ENCODE data around the gene RPSA. TPM values are rescaled to one million over a fixed set of nuclear protein-coding genes. Genes with fewer than 3 reads are reported as not detected.
"Not testable (repeated sequence)": the region's sequence is repeated elsewhere in the genome, so short reads cannot be mapped to it uniquely, and the experiment has no call there.

Gene RPSA
- total RNA-seq, 1 experiment from 2014 or later: 1,562 TPM

DNA sequence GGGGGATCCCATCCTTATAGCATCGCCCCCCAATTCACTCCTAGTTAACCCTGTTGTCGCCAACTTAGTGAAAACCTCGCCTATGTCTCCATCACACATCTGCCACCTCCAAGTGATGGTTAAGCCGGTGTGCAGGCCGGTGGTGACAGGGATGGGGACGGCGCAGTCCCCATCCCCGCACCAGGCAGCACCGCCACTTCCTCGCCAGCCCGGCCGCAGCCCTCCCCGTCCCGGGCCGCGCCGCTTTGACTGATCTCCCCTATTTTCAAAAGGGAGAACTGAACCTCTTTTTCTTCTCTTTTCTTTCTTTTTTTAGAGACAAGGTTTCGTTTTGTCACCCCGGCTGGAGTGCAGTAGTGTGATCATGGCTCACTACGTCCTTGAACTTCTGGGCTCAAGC, 49.6 kb downstream of the RPSA start:
- no peak overlapping the region for H3K4me3 ChIP-seq (ENCODE audit: low read depth, low read length)
- ChIA-PET CTCF (no interaction called here), POLR2A (no interaction called here)
- Mint-ChIP-seq H3K9me3 (ENCODE audit: unreplicated experiment) (peaks cover 9% of the 10 kb centered on the region), H3K27ac (ENCODE audit: unreplicated experiment) (no peak overlapping the region), H3K36me3 (ENCODE audit: insufficient read depth, unreplicated experiment) (peaks cover 8% of the 10 kb centered on the region), H3K4me3 (ENCODE audit: unreplicated experiment) (no peak overlapping the region), H3K4me1 (ENCODE audit: low read depth, unreplicated experiment) (peaks cover 10% of the 10 kb centered on the region), H3K27me3 (ENCODE audit: insufficient read depth, unreplicated experiment) (peaks cover 2% of the 10 kb centered on the region)
- no peak for DNase-seq
- intact Hi-C loops (cut with micrococcal nuclease; ENCODE audit: unreplicated experiment): no loop called here
- H3K36me3 ChIP-seq (ENCODE audit: control insufficient read depth, insufficient read depth, low read length): no peaks in the 10 kb centered on the region
- TF ChIP-seq, protein P1, sequence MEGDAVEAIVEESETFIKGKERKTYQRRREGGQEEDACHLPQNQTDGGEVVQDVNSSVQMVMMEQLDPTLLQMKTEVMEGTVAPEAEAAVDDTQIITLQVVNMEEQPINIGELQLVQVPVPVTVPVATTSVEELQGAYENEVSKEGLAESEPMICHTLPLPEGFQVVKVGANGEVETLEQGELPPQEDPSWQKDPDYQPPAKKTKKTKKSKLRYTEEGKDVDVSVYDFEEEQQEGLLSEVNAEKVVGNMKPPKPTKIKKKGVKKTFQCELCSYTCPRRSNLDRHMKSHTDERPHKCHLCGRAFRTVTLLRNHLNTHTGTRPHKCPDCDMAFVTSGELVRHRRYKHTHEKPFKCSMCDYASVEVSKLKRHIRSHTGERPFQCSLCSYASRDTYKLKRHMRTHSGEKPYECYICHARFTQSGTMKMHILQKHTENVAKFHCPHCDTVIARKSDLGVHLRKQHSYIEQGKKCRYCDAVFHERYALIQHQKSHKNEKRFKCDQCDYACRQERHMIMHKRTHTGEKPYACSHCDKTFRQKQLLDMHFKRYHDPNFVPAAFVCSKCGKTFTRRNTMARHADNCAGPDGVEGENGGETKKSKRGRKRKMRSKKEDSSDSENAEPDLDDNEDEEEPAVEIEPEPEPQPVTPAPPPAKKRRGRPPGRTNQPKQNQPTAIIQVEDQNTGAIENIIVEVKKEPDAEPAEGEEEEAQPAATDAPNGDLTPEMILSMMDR (IDR thresholded peaks at IDR 0.05; ENCODE audit: insufficient read depth in 1 of 2, low read depth in 1 of 2, low read length in 1 of 2, severe bottlenecking in 1 of 2, unreplicated experiment in 1 of 2): no peak
- peaks cover 11% of the 10 kb centered on the region; the same call in 1 of the 2 replicates for H3K4me1 ChIP-seq
- BruUV-seq (replicated peaks): no TSS peak
- H3K9me3 ChIP-seq: no peaks in the 10 kb centered on the region
- H3K27me3 ChIP-seq (replicated peaks; ENCODE audit: control insufficient read depth, insufficient read depth, low read length): no peaks in the 10 kb centered on the region

DNA sequence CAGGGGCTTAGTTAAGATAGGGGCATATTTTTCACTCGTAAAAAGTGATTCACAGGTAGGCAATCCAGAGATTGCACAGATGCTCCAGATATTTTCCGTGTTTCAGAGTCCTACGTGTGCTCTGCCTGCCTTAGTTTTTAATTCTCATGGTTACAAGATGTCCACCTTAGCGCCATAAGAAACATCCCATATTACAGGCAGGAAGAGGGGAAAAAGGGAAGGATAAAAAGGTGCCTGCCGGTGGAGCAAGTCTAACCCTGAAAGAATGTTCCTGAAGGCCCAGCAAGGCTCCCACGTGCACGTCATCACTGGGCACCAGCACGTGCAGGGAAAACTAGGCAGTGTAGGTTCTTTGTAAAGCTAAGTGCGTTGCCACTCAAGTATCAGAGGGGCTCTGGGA, 50.8 kb downstream of the RPSA start:
- Histone ChIP-seq H3K9me3 (no peaks in the 10 kb centered on the region), H3K4me1 (peaks cover 11% of the 10 kb centered on the region; the same call in 1 of the 2 replicates), H3K4me3 (ENCODE audit: low read depth, low read length) (no peak overlapping the region), H3K27me3 (replicated peaks; ENCODE audit: control insufficient read depth, insufficient read depth, low read length) (no peaks in the 10 kb centered on the region), H3K36me3 (ENCODE audit: control insufficient read depth, insufficient read depth, low read length) (no peaks in the 10 kb centered on the region)
- intact Hi-C loops (cut with micrococcal nuclease; ENCODE audit: unreplicated experiment): no loop called here
- TF ChIP-seq, protein P1 (IDR thresholded peaks at IDR 0.05; ENCODE audit: insufficient read depth in 1 of 2, low read depth in 1 of 2, low read length in 1 of 2, severe bottlenecking in 1 of 2, unreplicated experiment in 1 of 2): no peak
- Mint-ChIP-seq H3K36me3 (ENCODE audit: insufficient read depth, unreplicated experiment) (peaks cover 8% of the 10 kb centered on the region), H3K9me3 (ENCODE audit: unreplicated experiment) (peaks cover 9% of the 10 kb centered on the region), H3K4me3 (ENCODE audit: unreplicated experiment) (no peak overlapping the region), H3K27me3 (ENCODE audit: insufficient read depth, unreplicated experiment) (peaks cover 2% of the 10 kb centered on the region), H3K27ac (ENCODE audit: unreplicated experiment) (peak overlapping the region; percentile 17), H3K4me1 (ENCODE audit: low read depth, unreplicated experiment) (peaks cover 10% of the 10 kb centered on the region)
- BruUV-seq (replicated peaks): no TSS peak
- POLR2A ChIA-PET: no interaction called here
- no peak for DNase-seq
- CTCF ChIA-PET: no interaction called here

DNA sequence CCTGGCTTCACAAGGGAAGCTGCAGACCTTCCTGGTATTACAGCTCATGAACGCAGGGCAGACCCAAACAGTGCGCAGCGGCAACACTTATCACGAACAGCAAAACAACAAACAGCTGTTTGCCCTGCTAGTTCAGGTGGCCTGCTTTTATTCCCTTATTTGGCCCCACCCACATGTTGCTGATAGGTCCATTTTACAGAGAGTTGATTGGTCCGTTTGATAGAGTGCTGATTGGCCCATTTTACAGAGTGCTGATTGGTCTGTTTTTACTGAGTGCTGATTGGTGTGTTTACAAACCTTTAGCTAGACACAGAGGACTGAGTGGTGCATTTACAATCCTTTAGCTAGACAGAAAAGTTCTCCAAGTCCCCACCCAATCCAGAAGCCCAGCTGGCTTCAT, 52.1 kb downstream of the RPSA start:
- H3K9me3 Mint-ChIP-seq (ENCODE audit: unreplicated experiment); H3K27ac Mint-ChIP-seq (ENCODE audit: unreplicated experiment); H3K27me3 ChIP-seq (replicated peaks; ENCODE audit: control insufficient read depth, insufficient read depth, low read length); H3K4me3 Mint-ChIP-seq (ENCODE audit: unreplicated experiment); H3K9me3 ChIP-seq; DNase-seq; H3K4me1 ChIP-seq; intact Hi-C loops (cut with micrococcal nuclease; ENCODE audit: unreplicated experiment); H3K36me3 Mint-ChIP-seq (ENCODE audit: insufficient read depth, unreplicated experiment); BruUV-seq (replicated peaks); H3K27me3 Mint-ChIP-seq (ENCODE audit: insufficient read depth, unreplicated experiment); H3K4me3 ChIP-seq (ENCODE audit: low read depth, low read length); H3K36me3 ChIP-seq (ENCODE audit: control insufficient read depth, insufficient read depth, low read length); POLR2A ChIA-PET; H3K4me1 Mint-ChIP-seq (ENCODE audit: low read depth, unreplicated experiment): not testable (repeated sequence)
- CTCF ChIA-PET: interaction anchor here (0.9 kb wide), 1 partner anchor 11 kb away, joined by 3 read pairs; no protein-coding TSS in a partner anchor

DNA sequence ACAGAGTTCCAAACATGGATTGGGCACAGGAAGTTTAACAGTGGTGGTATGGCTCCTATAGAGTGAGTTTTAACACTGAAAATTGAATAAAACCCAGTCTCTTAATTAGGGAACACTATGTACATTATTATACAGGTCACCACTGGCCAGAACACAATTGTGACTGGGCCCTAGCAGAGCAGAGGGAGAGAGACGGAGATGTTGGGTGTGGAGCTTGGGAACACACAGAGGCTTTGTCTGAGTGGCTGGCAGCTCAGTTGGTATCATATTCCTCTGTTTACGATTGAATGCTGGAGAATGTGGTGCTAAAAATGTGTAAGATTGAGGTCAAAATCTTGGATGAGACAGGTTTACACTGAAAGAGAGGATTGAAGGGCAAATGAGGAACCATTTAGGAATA, 54.2 kb downstream of the RPSA start:
- DNase-seq: no peak
- Mint-ChIP-seq H3K27ac (ENCODE audit: unreplicated experiment) (no peak overlapping the region), H3K4me3 (ENCODE audit: unreplicated experiment) (no peak overlapping the region), H3K4me1 (ENCODE audit: low read depth, unreplicated experiment) (no peaks in the 10 kb centered on the region), H3K9me3 (ENCODE audit: unreplicated experiment) (no peaks in the 10 kb centered on the region), H3K27me3 (ENCODE audit: insufficient read depth, unreplicated experiment) (peaks cover 11% of the 10 kb centered on the region), H3K36me3 (ENCODE audit: insufficient read depth, unreplicated experiment) (peaks cover 8% of the 10 kb centered on the region)
- ChIA-PET CTCF (no interaction called here), POLR2A (no interaction called here)
- intact Hi-C loops (cut with micrococcal nuclease; ENCODE audit: unreplicated experiment): no loop called here
- BruUV-seq (replicated peaks): no TSS peak
- Histone ChIP-seq H3K27me3 (replicated peaks; ENCODE audit: control insufficient read depth, insufficient read depth, low read length) (no peaks in the 10 kb centered on the region), H3K4me3 (ENCODE audit: low read depth, low read length) (no peak overlapping the region), H3K4me1 (peaks cover 8% of the 10 kb centered on the region; the same call in 1 of the 2 replicates), H3K9me3 (no peaks in the 10 kb centered on the region), H3K36me3 (ENCODE audit: control insufficient read depth, insufficient read depth, low read length) (no peaks in the 10 kb centered on the region)
- TF ChIP-seq, protein P1 (IDR thresholded peaks at IDR 0.05; ENCODE audit: insufficient read depth in 1 of 2, low read depth in 1 of 2, low read length in 1 of 2, severe bottlenecking in 1 of 2, unreplicated experiment in 1 of 2): no peak

All from Caco-2 (cell line).